DND-41 (cell line): ENCODE measurements around the gene GRID2.

Source experiments
- ATAC-seq: fragments of 200-7000 bp; cut with Tn5 transposase; 3 replicates; pipeline ENCODE4 v1.9.1; 2021; ENCODE audit warnings: low read depth; ENCODE audit not compliant: insufficient read depth
- DNase-seq: peaks from one replicate; pipeline ENCODE4 v3.0.0-alpha.2; 2020
- H2AFZ ChIP-seq: 2 replicates; pipeline ENCODE4 v1.6.0; 2012; ENCODE audit warnings: low read depth, low read length
- H3K27ac ChIP-seq: 2 replicates; pipeline ENCODE4 v1.5.1; 2012; ENCODE audit warnings: low read length, inconsistent platforms
- H3K27me3 ChIP-seq: fragments of 200-600 bp; sonication (generic); 2 replicates; pipeline ENCODE4 v1.6.0; 2012; ENCODE audit warnings: low read length, mild to moderate bottlenecking, inconsistent platforms; ENCODE audit not compliant: insufficient read depth, poor library complexity
- H3K36me3 ChIP-seq: 2 replicates; pipeline ENCODE4 v1.5.1; 2012; ENCODE audit warnings: low read length, inconsistent platforms; ENCODE audit not compliant: insufficient read depth
- H3K4me1 ChIP-seq: 2 replicates; pipeline ENCODE4 v1.5.1; 2012; ENCODE audit warnings: mild to moderate bottlenecking, low read length; ENCODE audit not compliant: insufficient read depth
- H3K4me2 ChIP-seq: 2 replicates; pipeline ENCODE4 v1.6.0; 2012; ENCODE audit warnings: mild to moderate bottlenecking, moderate library complexity, low read length, inconsistent platforms; ENCODE audit not compliant: insufficient read depth
- H3K4me3 ChIP-seq, 2 experiments: fragments of 200-600 bp in 1 of 2; shearing (Covaris generic) in 1 of 2; 2 replicates each; pipeline ENCODE4 v1.5.1; 2012 to 2016; ENCODE audit warnings: inconsistent platforms in 2 of 2, low read length in 2 of 2, mild to moderate bottlenecking in 2 of 2, low read depth in 1 of 2, moderate library complexity in 1 of 2
- H3K79me2 ChIP-seq: 2 replicates; pipeline ENCODE4 v1.6.0; 2012; ENCODE audit warnings: low read length, inconsistent platforms; ENCODE audit not compliant: insufficient read depth
- H3K9ac ChIP-seq: 2 replicates; pipeline ENCODE4 v1.6.0; 2012; ENCODE audit warnings: low read depth, mild to moderate bottlenecking, inconsistent platforms, low read length, moderate library complexity
- H3K9me3 ChIP-seq: 2 replicates; pipeline ENCODE4 v1.5.1; 2012; ENCODE audit warnings: low read length, moderate library complexity, mild to moderate bottlenecking, inconsistent platforms; ENCODE audit not compliant: insufficient read depth, severe bottlenecking
- H4K20me1 ChIP-seq: 2 replicates; pipeline ENCODE4 v1.6.0; 2012; ENCODE audit warnings: low read length; ENCODE audit not compliant: insufficient read depth
- EZH2 ChIP-seq: IDR thresholded peaks from 3 replicates; pipeline ENCODE4 v1.6.1; 2012; ENCODE audit warnings: borderline replicate concordance, low read depth, mild to moderate bottlenecking, moderate library complexity, low read length, inconsistent platforms; ENCODE audit not compliant: severe bottlenecking
- TF ChIP-seq, protein P1 (sequence below): IDR thresholded peaks from 2 replicates; pipeline ENCODE4 v1.5.1; 2012; ENCODE audit warnings: borderline replicate concordance, low read length, moderate library complexity, mild to moderate bottlenecking; ENCODE audit not compliant: poor library complexity, severe bottlenecking; ENCODE audit errors: extremely low read depth

GRID2 gene

GRCh38 chr4:93182722-93183121, 879.0 kb downstream of the GRID2 start:
- Histone ChIP-seq H3K27me3 (no peaks in the 10 kb centered on the region), H3K4me2 (no peak overlapping the region), H3K9me3 (no peaks in the 10 kb centered on the region), H3K36me3 (no peaks in the 10 kb centered on the region), H4K20me1 (no peaks in the 10 kb centered on the region), H2AFZ (no peak overlapping the region), H3K79me2 (no peaks in the 10 kb centered on the region), H3K4me3 (no peak overlapping the region), H3K4me1 (no peaks in the 10 kb centered on the region), H3K27ac (no peak overlapping the region), H3K9ac (no peak overlapping the region)
- DNase-seq (no peak), ATAC-seq (no peak)
- TF ChIP-seq EZH2 = no peak
- TF ChIP-seq, protein P1, sequence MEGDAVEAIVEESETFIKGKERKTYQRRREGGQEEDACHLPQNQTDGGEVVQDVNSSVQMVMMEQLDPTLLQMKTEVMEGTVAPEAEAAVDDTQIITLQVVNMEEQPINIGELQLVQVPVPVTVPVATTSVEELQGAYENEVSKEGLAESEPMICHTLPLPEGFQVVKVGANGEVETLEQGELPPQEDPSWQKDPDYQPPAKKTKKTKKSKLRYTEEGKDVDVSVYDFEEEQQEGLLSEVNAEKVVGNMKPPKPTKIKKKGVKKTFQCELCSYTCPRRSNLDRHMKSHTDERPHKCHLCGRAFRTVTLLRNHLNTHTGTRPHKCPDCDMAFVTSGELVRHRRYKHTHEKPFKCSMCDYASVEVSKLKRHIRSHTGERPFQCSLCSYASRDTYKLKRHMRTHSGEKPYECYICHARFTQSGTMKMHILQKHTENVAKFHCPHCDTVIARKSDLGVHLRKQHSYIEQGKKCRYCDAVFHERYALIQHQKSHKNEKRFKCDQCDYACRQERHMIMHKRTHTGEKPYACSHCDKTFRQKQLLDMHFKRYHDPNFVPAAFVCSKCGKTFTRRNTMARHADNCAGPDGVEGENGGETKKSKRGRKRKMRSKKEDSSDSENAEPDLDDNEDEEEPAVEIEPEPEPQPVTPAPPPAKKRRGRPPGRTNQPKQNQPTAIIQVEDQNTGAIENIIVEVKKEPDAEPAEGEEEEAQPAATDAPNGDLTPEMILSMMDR = no peak

DNA sequence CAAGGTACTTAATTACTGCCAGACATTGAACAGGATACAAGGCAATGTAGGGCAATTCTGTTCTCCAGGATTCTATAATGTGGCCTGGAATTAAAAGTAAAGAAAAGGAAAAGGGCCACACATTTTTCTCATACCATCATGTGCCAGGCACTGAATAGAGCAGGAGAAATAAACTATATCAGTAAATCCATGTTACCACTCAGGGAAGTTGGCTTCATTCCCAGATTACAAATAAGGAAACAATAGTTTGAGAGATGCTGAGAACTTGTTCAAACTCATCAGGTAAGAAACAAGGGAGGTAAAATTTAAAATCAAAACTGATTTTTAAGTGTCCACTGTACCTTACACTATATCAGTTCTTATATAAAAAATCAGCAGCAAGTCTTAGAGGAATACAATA, 879.8 kb downstream of the GRID2 start:
- no peaks in the 10 kb centered on the region for H3K36me3 ChIP-seq
- no peaks in the 10 kb centered on the region for H3K27me3 ChIP-seq
- no peaks in the 10 kb centered on the region for H4K20me1 ChIP-seq
- H3K9ac ChIP-seq = no peak overlapping the region
- H3K9me3 ChIP-seq = no peaks in the 10 kb centered on the region
- TF ChIP-seq EZH2 = no peak
- TF ChIP-seq, protein P1 = no peak
- no peak overlapping the region for H3K4me2 ChIP-seq
- H3K27ac ChIP-seq = no peak overlapping the region
- H3K4me1 ChIP-seq = no peaks in the 10 kb centered on the region
- H3K79me2 ChIP-seq = no peaks in the 10 kb centered on the region
- H3K4me3 ChIP-seq = no peak overlapping the region
- ATAC-seq (no peak), DNase-seq (no peak)
- no peak overlapping the region for H2AFZ ChIP-seq

GRCh38 chr4:93184053-93184452, 880.3 kb downstream of the GRID2 start:
- no peaks in the 10 kb centered on the region for H3K36me3 ChIP-seq
- H3K4me2 ChIP-seq = no peak overlapping the region
- no peak for DNase-seq
- TF ChIP-seq, protein P1 = no peak
- no peaks in the 10 kb centered on the region for H3K9me3 ChIP-seq
- H2AFZ ChIP-seq = no peak overlapping the region
- no peak overlapping the region for H3K27ac ChIP-seq
- H4K20me1 ChIP-seq = no peaks in the 10 kb centered on the region
- no peak overlapping the region for H3K4me3 ChIP-seq
- H3K4me1 ChIP-seq = no peaks in the 10 kb centered on the region
- H3K27me3 ChIP-seq = no peaks in the 10 kb centered on the region
- ATAC-seq = no peak
- no peak overlapping the region for H3K9ac ChIP-seq
- no peaks in the 10 kb centered on the region for H3K79me2 ChIP-seq

GRCh38 chr4:93186846-93187245, 883.1 kb downstream of the GRID2 start:
- no peak overlapping the region for H3K27ac ChIP-seq
- H3K36me3 ChIP-seq = no peaks in the 10 kb centered on the region
- no peak overlapping the region for H3K4me2 ChIP-seq
- no peak for ATAC-seq
- no peaks in the 10 kb centered on the region for H3K9me3 ChIP-seq
- H3K9ac ChIP-seq = no peak overlapping the region
- no peaks in the 10 kb centered on the region for H3K27me3 ChIP-seq
- H3K4me1 ChIP-seq = no peaks in the 10 kb centered on the region
- H3K79me2 ChIP-seq = no peaks in the 10 kb centered on the region
- no peaks in the 10 kb centered on the region for H4K20me1 ChIP-seq
- DNase-seq = no peak
- no peak overlapping the region for H3K4me3 ChIP-seq
- no peak overlapping the region for H2AFZ ChIP-seq
- TF ChIP-seq EZH2 = no peak
- TF ChIP-seq, protein P1 = no peak
